ENCODE measurements around the gene SCYL1. TPM values are rescaled to one million over a fixed set of nuclear protein-coding genes. Genes with fewer than 3 reads are reported as not detected.
A peak's percentile ranks its signal among the peaks of the same experiment; 100 is the strongest.

The SCYL1 gene
- total and polyA plus RNA-seq, 8 donors, result 40.1 to 83.9 (median 43.1) TPM

- peak overlapping the region; percentile 61 to 88 (median 76) for H3K27ac ChIP-seq
- no peak overlapping the region for H3K4me3 ChIP-seq
- ATAC-seq, result peak in 3 of 4 donors; percentile 7 to 21 (median 8)
- no peaks in the 10 kb centered on the region for H3K36me3 ChIP-seq
- DNase-seq, result peak in 5 of 6 donors; percentile 55 to 80 (median 74)
- no peaks in the 10 kb centered on the region for H3K27me3 ChIP-seq
- intact Hi-C loops (cut with DNase I), result no loop called here
- TF ChIP-seq, protein P1, sequence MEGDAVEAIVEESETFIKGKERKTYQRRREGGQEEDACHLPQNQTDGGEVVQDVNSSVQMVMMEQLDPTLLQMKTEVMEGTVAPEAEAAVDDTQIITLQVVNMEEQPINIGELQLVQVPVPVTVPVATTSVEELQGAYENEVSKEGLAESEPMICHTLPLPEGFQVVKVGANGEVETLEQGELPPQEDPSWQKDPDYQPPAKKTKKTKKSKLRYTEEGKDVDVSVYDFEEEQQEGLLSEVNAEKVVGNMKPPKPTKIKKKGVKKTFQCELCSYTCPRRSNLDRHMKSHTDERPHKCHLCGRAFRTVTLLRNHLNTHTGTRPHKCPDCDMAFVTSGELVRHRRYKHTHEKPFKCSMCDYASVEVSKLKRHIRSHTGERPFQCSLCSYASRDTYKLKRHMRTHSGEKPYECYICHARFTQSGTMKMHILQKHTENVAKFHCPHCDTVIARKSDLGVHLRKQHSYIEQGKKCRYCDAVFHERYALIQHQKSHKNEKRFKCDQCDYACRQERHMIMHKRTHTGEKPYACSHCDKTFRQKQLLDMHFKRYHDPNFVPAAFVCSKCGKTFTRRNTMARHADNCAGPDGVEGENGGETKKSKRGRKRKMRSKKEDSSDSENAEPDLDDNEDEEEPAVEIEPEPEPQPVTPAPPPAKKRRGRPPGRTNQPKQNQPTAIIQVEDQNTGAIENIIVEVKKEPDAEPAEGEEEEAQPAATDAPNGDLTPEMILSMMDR (IDR thresholded peaks at IDR 0.05), result no peak
- no peaks in the 10 kb centered on the region for H3K9me3 ChIP-seq
- peaks cover 55 to 70% (median 57%) of the 10 kb centered on the region in 3 donors for H3K4me1 ChIP-seq
- WGBS, 2 donors, result 53 to 59% methylated on average over 12 of the region's 12 CpGs
- FAIRE-seq, result no peak
Observed at GRCh38 chr11:65493367-65494176, 31.3 kb upstream of the SCYL1 start.

GRCh38 chr11:65496304-65497140 lies 28.4 kb upstream of the SCYL1 start:
- 43 to 44% methylated on average over 15 of the region's 15 CpGs for WGBS, 2 donors
- FAIRE-seq (no peak), DNase-seq (peak in 2 of 6 donors; percentile 30 to 46), ATAC-seq (no peak)
- Histone ChIP-seq H3K9me3 (no peaks in the 10 kb centered on the region), H3K36me3 (peaks cover 0 to 2% (median 0%) of the 10 kb centered on the region in 3 donors), H3K4me1 (peaks cover 47 to 50% (median 48%) of the 10 kb centered on the region in 3 donors), H3K27ac (peak overlapping the region; percentile 86 to 98 (median 96)), H3K27me3 (no peaks in the 10 kb centered on the region), H3K4me3 (peak overlapping the region in 2 of 4 donors; percentile 15 to 64)
- intact Hi-C loops (cut with DNase I), result no loop called here
- TF ChIP-seq, protein P1 (IDR thresholded peaks at IDR 0.05), result no peak

DNA sequence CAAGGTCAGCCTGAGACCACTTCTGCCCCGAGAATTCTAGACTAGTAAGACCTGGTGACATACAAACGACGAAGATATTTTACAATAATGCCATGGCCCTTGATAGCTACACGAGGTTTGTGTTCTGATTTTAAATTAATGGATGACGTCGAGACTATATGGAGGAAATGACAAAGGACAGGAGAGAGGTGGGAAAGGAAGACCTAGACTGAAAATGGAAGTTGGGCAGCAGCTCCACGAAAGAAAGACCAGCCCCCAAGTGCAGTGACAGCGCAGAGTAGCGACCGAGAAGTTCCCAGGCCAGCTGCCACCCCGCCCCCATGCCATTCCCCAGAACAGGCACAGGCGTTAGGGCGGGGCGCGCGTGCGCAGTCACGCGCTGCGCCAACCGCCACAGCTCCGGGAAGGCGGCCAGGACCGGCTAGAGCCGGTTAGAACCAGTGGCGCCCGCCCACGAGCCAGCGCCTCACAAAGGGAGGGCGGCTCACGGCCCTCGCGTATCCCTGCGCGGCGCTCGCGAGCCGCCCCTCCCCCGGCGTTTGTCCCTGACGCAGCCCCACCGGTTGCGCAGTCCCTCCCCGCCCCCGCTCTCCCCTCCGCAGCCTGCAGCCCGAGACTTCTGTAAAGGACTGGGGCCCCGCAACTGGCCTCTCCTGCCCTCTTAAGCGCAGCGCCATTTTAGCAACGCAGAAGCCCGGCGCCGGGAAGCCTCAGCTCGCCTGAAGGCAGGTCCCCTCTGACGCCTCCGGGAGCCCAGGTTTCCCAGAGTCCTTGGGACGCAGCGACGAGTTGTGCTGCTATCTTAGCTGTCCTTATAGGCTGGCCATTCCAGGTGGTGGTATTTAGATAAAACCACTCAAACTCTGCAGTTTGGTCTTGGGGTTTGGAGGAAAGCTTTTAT lies 27.5 kb upstream of the SCYL1 start:
- Histone ChIP-seq H3K4me3 (peak overlapping the region; percentile 46 to 81 (median 72)), H3K36me3 (peaks cover 0 to 11% (median 0%) of the 10 kb centered on the region in 3 donors), H3K4me1 (peaks cover 40 to 42% (median 41%) of the 10 kb centered on the region in 3 donors), H3K27ac (peak overlapping the region; percentile 96 to 99 (median 98)), H3K9me3 (no peaks in the 10 kb centered on the region), H3K27me3 (no peaks in the 10 kb centered on the region)
- intact Hi-C loops (cut with DNase I), result loop anchor here in 1 of 3 donors (2.0 kb wide), 1 partner anchor 75 kb away; the partner anchor contains the start of gene NEAT1
- TF ChIP-seq, protein P1 (IDR thresholded peaks at IDR 0.05), result no peak
- ATAC-seq (peak; percentile 67 to 84 (median 77)), DNase-seq (peak; percentile 99 to 100 (median 99)), FAIRE-seq (no peak)
- 1% methylated on average over 43 to 61 of the region's 61 CpGs for WGBS, 2 donors

DNA sequence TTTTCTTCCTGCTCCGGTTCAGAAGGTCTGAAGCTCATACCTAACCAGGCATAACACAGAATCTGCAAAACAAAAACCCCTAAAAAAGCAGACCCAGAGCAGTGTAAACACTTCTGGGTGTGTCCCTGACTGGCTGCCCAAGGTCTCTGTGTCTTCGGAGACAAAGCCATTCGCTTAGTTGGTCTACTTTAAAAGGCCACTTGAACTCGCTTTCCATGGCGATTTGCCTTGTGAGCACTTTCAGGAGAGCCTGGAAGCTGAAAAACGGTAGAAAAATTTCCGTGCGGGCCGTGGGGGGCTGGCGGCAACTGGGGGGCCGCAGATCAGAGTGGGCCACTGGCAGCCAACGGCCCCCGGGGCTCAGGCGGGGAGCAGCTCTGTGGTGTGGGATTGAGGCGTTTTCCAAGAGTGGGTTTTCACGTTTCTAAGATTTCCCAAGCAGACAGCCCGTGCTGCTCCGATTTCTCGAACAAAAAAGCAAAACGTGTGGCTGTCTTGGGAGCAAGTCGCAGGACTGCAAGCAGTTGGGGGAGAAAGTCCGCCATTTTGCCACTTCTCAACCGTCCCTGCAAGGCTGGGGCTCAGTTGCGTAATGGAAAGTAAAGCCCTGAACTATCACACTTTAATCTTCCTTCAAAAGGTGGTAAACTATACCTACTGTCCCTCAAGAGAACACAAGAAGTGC lies 26.7 kb upstream of the SCYL1 start:
- Histone ChIP-seq H3K27me3 (no peaks in the 10 kb centered on the region), H3K36me3 (peaks cover 0 to 19% (median 4%) of the 10 kb centered on the region in 3 donors), H3K9me3 (no peaks in the 10 kb centered on the region), H3K4me1 (peaks cover 33 to 34% (median 33%) of the 10 kb centered on the region in 3 donors), H3K27ac (peak overlapping the region; percentile 96 to 99 (median 98)), H3K4me3 (peak overlapping the region; percentile 46 to 81 (median 72))
- intact Hi-C loops (cut with DNase I), result loop anchor here in 1 of 3 donors (2.0 kb wide), 1 partner anchor 75 kb away; the partner anchor contains the start of gene NEAT1
- TF ChIP-seq, protein P1 (IDR thresholded peaks at IDR 0.05), result no peak
- no peak for FAIRE-seq
- ATAC-seq, result peak; percentile 8 to 36 (median 24)
- 0 to 1% methylated on average over 24 of the region's 24 CpGs for WGBS, 2 donors
- DNase-seq, result peak in 4 of 6 donors; percentile 52 to 73 (median 67)

Data from pancreas (tissue), 10 donors.